Activated naive CD8-positive, alpha-beta T cell treated with anti-CD3 and anti-CD28 coated beads, Interleukin-2, amount 10 ng/mL, durations not matched to agents 7 days and 5 days (primary cell): ENCODE data around the gene POLE. TPM values are rescaled to one million over a fixed set of nuclear protein-coding genes. Genes with fewer than 3 reads are reported as not detected.
"Not testable (repeated sequence)": the region's sequence is repeated elsewhere in the genome, so short reads cannot be mapped to it uniquely, and the experiment has no call there.

Source experiments
- ATAC-seq: fragments of 150-1000 bp; cut with Tn5 transposase; one replicate; pipeline ENCODE4 v1.10.0; 2021; ENCODE audit warnings: low read depth, moderate library complexity
- POLR2A ChIA-PET: fragments of 350-600 bp; sonication (Branson Sonifier 250); formaldehyde crosslinking; loops from one replicate; lab custom pipeline; 2021; ENCODE audit warnings: antibody characterized with exemption; lab: Charles Lee
- DNase-seq: peaks from one replicate; pipeline ENCODE4 v3.0.0; 2021
- H3K27ac Mint-ChIP-seq: one replicate; pipeline ENCODE4 v1.8.0; 2022; ENCODE audit warnings: mild to moderate bottlenecking, mixed read lengths
- H3K27me3 Mint-ChIP-seq: one replicate; pipeline ENCODE4 v1.8.0; 2022; ENCODE audit warnings: mild to moderate bottlenecking, moderate library complexity, mixed read lengths
- H3K36me3 Mint-ChIP-seq: one replicate; pipeline ENCODE4 v1.8.0; 2021; ENCODE audit warnings: mild to moderate bottlenecking, mixed read lengths
- H3K4me1 Mint-ChIP-seq: one replicate; pipeline ENCODE4 v1.8.0; 2021; ENCODE audit warnings: mixed read lengths
- H3K4me3 Mint-ChIP-seq: one replicate; pipeline ENCODE4 v1.8.0; 2022; ENCODE audit warnings: mild to moderate bottlenecking, moderate library complexity, mixed read lengths
- H3K9me3 Mint-ChIP-seq: one replicate; pipeline ENCODE4 v1.8.0; 2021; ENCODE audit warnings: mixed read lengths
- total RNA-seq, 2 experiments: library from RNA; stranded (reverse); gene quantifications; one replicate each; pipeline ENCODE4 v1.2.3, GENCODE V29; 2021

The POLE gene
- total RNA-seq, 2 experiments from 2014 or later: 168 TPM

GRCh38 chr12:132710405-132711079, 23.4 kb upstream of the POLE start, which contains the start of gene PGAM5:
PGAM5 (plus strand) TSS chr12:132710842; CDS start chr12:132710877, 35 bp downstream.
- no peaks in the 10 kb centered on the region for H3K9me3 Mint-ChIP-seq
- peak within 1 kb of the TSS; percentile 80 for H3K27ac Mint-ChIP-seq
- ATAC-seq (peak; percentile 95), DNase-seq (peak; percentile 94)
- peak within 1 kb of the TSS; percentile 92 for H3K4me3 Mint-ChIP-seq
- no peaks in the 10 kb centered on the region for H3K27me3 Mint-ChIP-seq
- POLR2A ChIA-PET: interaction anchor here (0.6 to 1.6 kb wide), 7 partner anchors 9 to 195 kb away, joined by 3 to 5 read pairs (median 3); partner anchors contain the start of gene POLE
- H3K36me3 Mint-ChIP-seq: peaks cover 12% of the 10 kb centered on the region
- peaks cover 17% of the 10 kb centered on the region for H3K4me1 Mint-ChIP-seq

GRCh38 chr12:132710043-132710404, 22.9 kb upstream of the POLE start:
- H3K4me3 Mint-ChIP-seq: peak overlapping the region; percentile 92
- no peaks in the 10 kb centered on the region for H3K9me3 Mint-ChIP-seq
- POLR2A ChIA-PET: interaction anchor here (1.0 to 1.6 kb wide), 4 partner anchors 9 to 124 kb away, joined by 3 to 5 read pairs (median 3); no protein-coding TSS in a partner anchor
- peak; percentile 13 for ATAC-seq
- peaks cover 14% of the 10 kb centered on the region for H3K36me3 Mint-ChIP-seq
- H3K27me3 Mint-ChIP-seq: no peaks in the 10 kb centered on the region
- H3K27ac Mint-ChIP-seq: peak overlapping the region; percentile 80
- H3K4me1 Mint-ChIP-seq: peaks cover 17% of the 10 kb centered on the region
- DNase-seq: no peak

GRCh38 chr12:132708150-132708549, 21.0 kb upstream of the POLE start:
- H3K9me3 Mint-ChIP-seq: no peaks in the 10 kb centered on the region
- no peaks in the 10 kb centered on the region for H3K27me3 Mint-ChIP-seq
- peaks cover 10% of the 10 kb centered on the region for H3K4me1 Mint-ChIP-seq
- H3K36me3 Mint-ChIP-seq: peaks cover 27% of the 10 kb centered on the region
- no peak overlapping the region for H3K27ac Mint-ChIP-seq
- DNase-seq (no peak), ATAC-seq (no peak)
- POLR2A ChIA-PET: interaction anchor here (0.6 to 0.9 kb wide), 2 partner anchors 12 to 17 kb away, joined by 3 read pairs; no protein-coding TSS in a partner anchor
- no peak overlapping the region for H3K4me3 Mint-ChIP-seq

- Mint-ChIP-seq H3K9me3 (no peaks in the 10 kb centered on the region), H3K27ac (no peak overlapping the region), H3K27me3 (no peaks in the 10 kb centered on the region), H3K4me1 (peaks cover 6% of the 10 kb centered on the region), H3K36me3 (peaks cover 29% of the 10 kb centered on the region), H3K4me3 (no peak overlapping the region)
- DNase-seq: no peak
- no peak for ATAC-seq
- POLR2A ChIA-PET: no interaction called here
Observed at GRCh38 chr12:132707241-132707640, 20.1 kb upstream of the POLE start.

- Mint-ChIP-seq H3K27me3 (no peaks in the 10 kb centered on the region), H3K4me1 (no peaks in the 10 kb centered on the region), H3K9me3 (no peaks in the 10 kb centered on the region), H3K27ac (peak overlapping the region; percentile 30), H3K36me3 (peaks cover 43% of the 10 kb centered on the region), H3K4me3 (no peak overlapping the region)
- POLR2A ChIA-PET: no interaction called here
- DNase-seq (no peak), ATAC-seq (no peak)
Observed at GRCh38 chr12:132703641-132704040, 16.5 kb upstream of the POLE start.

- DNase-seq (no peak), ATAC-seq (no peak)
- H3K27me3 Mint-ChIP-seq: no peaks in the 10 kb centered on the region
- H3K4me1 Mint-ChIP-seq: no peaks in the 10 kb centered on the region
- POLR2A ChIA-PET: no interaction called here
- no peak overlapping the region for H3K4me3 Mint-ChIP-seq
- peaks cover 43% of the 10 kb centered on the region for H3K36me3 Mint-ChIP-seq
- no peaks in the 10 kb centered on the region for H3K9me3 Mint-ChIP-seq
- peak overlapping the region; percentile 80 for H3K27ac Mint-ChIP-seq
Observed at GRCh38 chr12:132702640-132703039, 15.5 kb upstream of the POLE start.

GRCh38 chr12:132700212-132700822, 13.2 kb upstream of the POLE start:
- H3K27ac Mint-ChIP-seq: no peak overlapping the region

GRCh38 chr12:132698341-132698740, 11.2 kb upstream of the POLE start:
- ATAC-seq: no peak
- Mint-ChIP-seq H3K36me3 (peaks cover 35% of the 10 kb centered on the region), H3K4me1 (no peaks in the 10 kb centered on the region), H3K9me3 (no peaks in the 10 kb centered on the region), H3K27ac (no peak overlapping the region), H3K4me3 (no peak overlapping the region), H3K27me3 (no peaks in the 10 kb centered on the region)
- POLR2A ChIA-PET: no interaction called here
- DNase-seq: no peak

More at GRCh38 chr12:132700212-132700822, 13.2 kb upstream of the POLE start:
- H3K27me3 Mint-ChIP-seq: no peaks in the 10 kb centered on the region
- POLR2A ChIA-PET: no interaction called here
- DNase-seq (no peak), ATAC-seq (no peak)
- peaks cover 47% of the 10 kb centered on the region for H3K36me3 Mint-ChIP-seq
- H3K4me1 Mint-ChIP-seq: no peaks in the 10 kb centered on the region
- no peaks in the 10 kb centered on the region for H3K9me3 Mint-ChIP-seq
- no peak overlapping the region for H3K4me3 Mint-ChIP-seq

GRCh38 chr12:132695431-132695830, 8.3 kb upstream of the POLE start:
- no peak overlapping the region for H3K4me3 Mint-ChIP-seq
- H3K27ac Mint-ChIP-seq: no peak overlapping the region
- H3K27me3 Mint-ChIP-seq: no peaks in the 10 kb centered on the region
- POLR2A ChIA-PET: no interaction called here
- no peaks in the 10 kb centered on the region for H3K9me3 Mint-ChIP-seq
- H3K4me1 Mint-ChIP-seq: no peaks in the 10 kb centered on the region
- no peak for DNase-seq
- H3K36me3 Mint-ChIP-seq: peaks cover 43% of the 10 kb centered on the region
- ATAC-seq: no peak

- ATAC-seq, DNase-seq, H3K27me3 Mint-ChIP-seq, H3K4me1 Mint-ChIP-seq, H3K27ac Mint-ChIP-seq, H3K9me3 Mint-ChIP-seq, H3K4me3 Mint-ChIP-seq, POLR2A ChIA-PET: not testable (repeated sequence)
- peaks cover 43% of the 10 kb centered on the region for H3K36me3 Mint-ChIP-seq
Observed at GRCh38 chr12:132694888-132695287, 7.7 kb upstream of the POLE start.

GRCh38 chr12:132692030-132692429, 4.9 kb upstream of the POLE start:
- H3K4me1 Mint-ChIP-seq, H3K27me3 Mint-ChIP-seq, POLR2A ChIA-PET, H3K4me3 Mint-ChIP-seq, H3K9me3 Mint-ChIP-seq, ATAC-seq, DNase-seq, H3K27ac Mint-ChIP-seq: not testable (repeated sequence)
- H3K36me3 Mint-ChIP-seq: peaks cover 26% of the 10 kb centered on the region

- no peak overlapping the region for H3K27ac Mint-ChIP-seq
- H3K36me3 Mint-ChIP-seq: peaks cover 26% of the 10 kb centered on the region
- POLR2A ChIA-PET: no interaction called here
- H3K4me3 Mint-ChIP-seq: peak overlapping the region; percentile 5
- peaks cover 12% of the 10 kb centered on the region for H3K4me1 Mint-ChIP-seq
- no peaks in the 10 kb centered on the region for H3K27me3 Mint-ChIP-seq
- DNase-seq: no peak
- ATAC-seq: no peak
- no peaks in the 10 kb centered on the region for H3K9me3 Mint-ChIP-seq
Observed at GRCh38 chr12:132690112-132690511, 3.0 kb upstream of the POLE start.

GRCh38 chr12:132689227-132689626, 2.1 kb upstream of the POLE start:
- Mint-ChIP-seq H3K4me1 (peaks cover 14% of the 10 kb centered on the region), H3K27me3 (no peaks in the 10 kb centered on the region), H3K36me3 (peaks cover 26% of the 10 kb centered on the region), H3K4me3 (peak overlapping the region; percentile 74), H3K9me3 (no peaks in the 10 kb centered on the region), H3K27ac (peak overlapping the region; percentile 57)
- DNase-seq (no peak), ATAC-seq (no peak)
- POLR2A ChIA-PET: no interaction called here

GRCh38 chr12:132686825-132687210, 324 bp downstream of the POLE start:
- peaks cover 15% of the 10 kb centered on the region for H3K4me1 Mint-ChIP-seq
- H3K9me3 Mint-ChIP-seq: no peaks in the 10 kb centered on the region
- no peak for DNase-seq
- H3K27me3 Mint-ChIP-seq: no peaks in the 10 kb centered on the region
- POLR2A ChIA-PET: interaction anchor here (0.9 to 1.3 kb wide), 3 partner anchors 24 to 497 kb away, joined by 3 to 6 read pairs (median 3); no protein-coding TSS in a partner anchor
- H3K4me3 Mint-ChIP-seq: peak overlapping the region; percentile 87
- H3K27ac Mint-ChIP-seq: peak overlapping the region; percentile 38
- H3K36me3 Mint-ChIP-seq: peaks cover 29% of the 10 kb centered on the region
- ATAC-seq: peak; percentile 56
